D721Med (cell line): ENCODE results near the gene TPO.

Experiments used
- DNase-seq: peaks from one replicate; pipeline ENCODE4 v3.0.0; 2011; ENCODE audit warnings: low spot score; ENCODE audit not compliant: insufficient read length
- FAIRE-seq: peaks from 2 replicates; lab custom pipeline; 2011; peaks lifted over from hg19 to GRCh38; lab: Jason Lieb, UNC
- TF ChIP-seq, protein P1 (sequence below): IDR thresholded peaks from 2 replicates; pipeline ENCODE4 v1.5.1; 2012; ENCODE audit warnings: mild to moderate bottlenecking, control low read depth; ENCODE audit not compliant: insufficient read depth; ENCODE audit errors: missing control alignments

The TPO gene

DNA sequence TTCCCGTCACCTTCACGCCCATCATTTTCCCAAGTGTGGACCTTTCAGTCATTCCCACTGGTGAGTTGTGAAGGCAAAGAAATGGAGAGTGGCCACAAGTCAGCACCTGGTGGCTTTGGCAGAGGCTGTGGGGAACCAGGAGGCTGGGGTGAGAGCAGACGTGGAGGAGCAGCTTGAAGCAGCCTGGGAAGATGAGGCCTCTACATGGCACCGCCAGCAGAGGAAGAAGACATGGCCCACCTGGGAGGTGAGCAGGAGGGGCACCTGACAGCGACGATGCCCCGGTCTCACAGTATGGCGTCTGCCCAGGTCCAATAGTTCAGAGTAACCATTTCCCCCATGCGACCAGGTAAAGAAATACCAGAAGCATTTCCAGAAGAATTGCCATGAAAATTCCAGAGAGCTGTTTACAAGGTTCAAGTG is 69.0 kb downstream of the TPO start:
- DNase-seq, result no peak
- FAIRE-seq, result no peak
- TF ChIP-seq, protein P1, sequence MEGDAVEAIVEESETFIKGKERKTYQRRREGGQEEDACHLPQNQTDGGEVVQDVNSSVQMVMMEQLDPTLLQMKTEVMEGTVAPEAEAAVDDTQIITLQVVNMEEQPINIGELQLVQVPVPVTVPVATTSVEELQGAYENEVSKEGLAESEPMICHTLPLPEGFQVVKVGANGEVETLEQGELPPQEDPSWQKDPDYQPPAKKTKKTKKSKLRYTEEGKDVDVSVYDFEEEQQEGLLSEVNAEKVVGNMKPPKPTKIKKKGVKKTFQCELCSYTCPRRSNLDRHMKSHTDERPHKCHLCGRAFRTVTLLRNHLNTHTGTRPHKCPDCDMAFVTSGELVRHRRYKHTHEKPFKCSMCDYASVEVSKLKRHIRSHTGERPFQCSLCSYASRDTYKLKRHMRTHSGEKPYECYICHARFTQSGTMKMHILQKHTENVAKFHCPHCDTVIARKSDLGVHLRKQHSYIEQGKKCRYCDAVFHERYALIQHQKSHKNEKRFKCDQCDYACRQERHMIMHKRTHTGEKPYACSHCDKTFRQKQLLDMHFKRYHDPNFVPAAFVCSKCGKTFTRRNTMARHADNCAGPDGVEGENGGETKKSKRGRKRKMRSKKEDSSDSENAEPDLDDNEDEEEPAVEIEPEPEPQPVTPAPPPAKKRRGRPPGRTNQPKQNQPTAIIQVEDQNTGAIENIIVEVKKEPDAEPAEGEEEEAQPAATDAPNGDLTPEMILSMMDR, result no peak

DNA sequence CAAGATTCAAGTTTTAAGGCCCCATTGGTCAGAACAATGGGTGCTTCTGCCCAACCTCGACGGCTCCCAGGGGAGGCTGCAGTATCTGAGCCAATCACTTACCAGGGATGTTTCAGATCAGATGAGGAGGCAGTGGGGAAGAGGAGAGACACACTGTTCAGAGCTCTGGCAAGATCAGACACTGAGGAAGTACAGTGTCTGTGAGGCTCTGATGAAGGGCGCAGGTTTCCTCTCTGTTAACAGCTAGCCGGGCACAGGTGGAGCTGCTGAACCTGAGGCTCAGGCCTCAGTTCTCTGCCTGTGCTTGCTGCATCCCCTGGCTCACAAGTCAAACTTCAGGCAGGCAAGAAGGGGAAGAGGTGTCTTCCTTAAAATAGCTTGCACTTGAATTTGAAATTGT is 69.7 kb downstream of the TPO start:
- DNase-seq, result no peak
- TF ChIP-seq, protein P1, result no peak
- FAIRE-seq, result no peak

DNA sequence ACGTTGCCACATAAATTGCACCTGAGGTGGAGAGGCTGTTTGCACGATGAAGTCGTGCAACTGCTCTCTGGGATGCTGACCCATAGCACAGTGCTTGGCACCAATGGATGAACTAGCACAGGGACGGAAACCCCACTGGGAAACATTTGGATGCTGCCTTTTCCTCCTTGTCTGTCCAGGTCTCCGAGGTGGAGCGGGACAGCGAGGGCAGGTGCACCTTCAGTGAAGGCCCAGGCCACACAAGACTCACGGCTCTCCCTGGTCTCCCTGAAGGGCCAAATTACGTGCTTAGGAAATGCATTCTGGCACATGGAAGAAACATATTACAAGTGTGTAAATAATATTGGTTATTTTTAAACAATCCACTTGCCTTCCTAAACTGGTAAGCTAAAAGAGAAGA is 70.3 kb downstream of the TPO start:
- TF ChIP-seq, protein P1, result no peak
- DNase-seq (no peak), FAIRE-seq (no peak)

DNA sequence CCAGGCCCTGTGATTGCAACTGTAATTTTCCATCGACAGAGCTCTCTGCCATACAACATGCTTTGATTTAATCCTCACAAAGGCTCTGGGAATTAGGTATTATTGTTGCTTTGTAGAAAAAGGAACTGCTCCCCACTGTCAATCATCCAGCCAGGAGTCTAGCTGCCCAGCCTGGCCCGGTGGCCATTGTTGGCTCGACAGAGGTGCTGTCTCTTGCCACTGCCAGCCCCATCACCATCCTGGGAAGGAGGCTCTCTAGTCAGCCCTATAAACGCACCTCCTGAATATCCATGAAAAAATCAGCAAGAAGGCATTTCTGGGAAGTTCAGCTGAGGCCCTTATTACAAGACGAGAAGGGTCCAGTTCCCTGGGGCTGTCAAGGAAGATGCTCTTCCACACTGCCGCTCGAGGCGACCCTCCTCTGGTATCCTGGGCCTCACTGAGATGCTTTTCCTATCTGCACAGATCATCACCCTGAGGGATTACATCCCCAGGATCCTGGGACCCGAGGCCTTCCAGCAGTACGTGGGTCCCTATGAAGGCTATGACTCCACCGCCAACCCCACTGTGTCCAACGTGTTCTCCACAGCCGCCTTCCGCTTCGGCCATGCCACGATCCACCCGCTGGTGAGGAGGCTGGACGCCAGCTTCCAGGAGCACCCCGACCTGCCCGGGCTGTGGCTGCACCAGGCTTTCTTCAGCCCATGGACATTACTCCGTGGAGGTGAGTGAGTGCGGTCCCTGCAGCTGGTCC is 71.0 kb downstream of the TPO start:
- FAIRE-seq (no peak), DNase-seq (no peak)
- TF ChIP-seq, protein P1, result no peak

DNA sequence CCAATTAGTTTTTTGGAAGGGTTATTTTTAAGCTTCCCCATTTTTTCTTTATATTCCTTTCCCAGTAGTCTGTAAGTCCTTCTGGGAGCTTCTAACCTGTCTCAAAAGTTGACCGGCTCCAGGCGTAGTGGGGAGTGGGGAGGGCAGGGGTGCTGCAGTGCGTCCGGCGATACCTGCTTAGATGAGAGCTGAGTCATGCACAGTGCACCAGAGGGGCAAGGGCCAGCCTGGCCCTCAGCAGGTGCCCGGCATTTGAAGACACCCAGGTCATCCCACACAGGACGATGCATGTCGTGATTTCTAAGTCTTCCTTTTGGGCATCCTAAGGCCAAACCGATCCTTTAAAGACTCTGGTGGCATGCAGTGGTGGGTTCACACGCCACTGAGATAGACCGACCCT is 73.4 kb downstream of the TPO start:
- TF ChIP-seq, protein P1, result no peak
- no peak for DNase-seq
- no peak for FAIRE-seq

DNA sequence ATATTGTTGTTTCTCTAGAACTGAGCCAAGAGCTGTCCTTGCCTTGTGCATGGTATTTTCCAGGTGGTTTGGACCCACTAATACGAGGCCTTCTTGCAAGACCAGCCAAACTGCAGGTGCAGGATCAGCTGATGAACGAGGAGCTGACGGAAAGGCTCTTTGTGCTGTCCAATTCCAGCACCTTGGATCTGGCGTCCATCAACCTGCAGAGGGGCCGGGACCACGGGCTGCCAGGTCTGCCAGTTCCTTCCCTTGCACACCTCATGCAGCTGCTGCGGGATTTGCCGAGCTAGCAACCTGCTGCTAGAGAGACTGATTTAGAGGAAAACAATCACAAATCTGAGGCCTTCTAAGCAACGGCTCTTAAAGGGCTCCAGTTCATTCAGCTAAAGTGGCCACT is 74.5 kb downstream of the TPO start:
- TF ChIP-seq, protein P1, result no peak
- FAIRE-seq, result no peak
- no peak for DNase-seq

DNA sequence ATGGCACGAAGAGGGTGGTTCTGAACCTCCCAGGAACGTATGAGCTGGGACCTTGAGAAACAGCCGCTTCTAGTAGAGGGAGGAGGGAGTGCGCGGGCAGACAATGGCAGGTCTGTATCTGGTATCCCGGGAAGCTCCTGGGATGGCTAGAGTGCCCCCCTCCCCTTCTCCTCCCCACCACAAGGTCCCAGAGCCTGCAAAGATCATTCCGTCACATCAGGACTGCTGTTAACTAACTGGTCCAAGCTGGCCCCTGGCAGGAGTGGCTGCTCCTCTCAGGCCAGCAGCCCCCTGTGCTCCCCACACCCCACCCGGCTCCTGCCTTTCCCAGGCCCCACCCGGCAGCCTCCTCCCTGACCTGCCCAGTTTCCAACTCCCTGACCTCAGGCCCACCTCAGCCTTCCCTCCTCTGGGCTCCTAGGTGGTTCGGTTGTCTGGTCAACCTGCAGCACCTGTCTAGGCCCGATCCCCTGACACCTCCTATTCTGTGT is 75.0 kb downstream of the TPO start:
- FAIRE-seq, result no peak
- TF ChIP-seq, protein P1, result no peak

More for the DNA sequence above, 75.0 kb downstream of the TPO start:
- no peak for DNase-seq
